GM10847 (cell line): ENCODE data around the gene CCNQ.

Experiments used
- POLR2A ChIP-seq: IDR thresholded peaks from 2 replicates; pipeline ENCODE4 v1.6.1; 2011; ENCODE audit not compliant: insufficient read length; ENCODE audit errors: extremely low read depth

CCNQ gene

DNA sequence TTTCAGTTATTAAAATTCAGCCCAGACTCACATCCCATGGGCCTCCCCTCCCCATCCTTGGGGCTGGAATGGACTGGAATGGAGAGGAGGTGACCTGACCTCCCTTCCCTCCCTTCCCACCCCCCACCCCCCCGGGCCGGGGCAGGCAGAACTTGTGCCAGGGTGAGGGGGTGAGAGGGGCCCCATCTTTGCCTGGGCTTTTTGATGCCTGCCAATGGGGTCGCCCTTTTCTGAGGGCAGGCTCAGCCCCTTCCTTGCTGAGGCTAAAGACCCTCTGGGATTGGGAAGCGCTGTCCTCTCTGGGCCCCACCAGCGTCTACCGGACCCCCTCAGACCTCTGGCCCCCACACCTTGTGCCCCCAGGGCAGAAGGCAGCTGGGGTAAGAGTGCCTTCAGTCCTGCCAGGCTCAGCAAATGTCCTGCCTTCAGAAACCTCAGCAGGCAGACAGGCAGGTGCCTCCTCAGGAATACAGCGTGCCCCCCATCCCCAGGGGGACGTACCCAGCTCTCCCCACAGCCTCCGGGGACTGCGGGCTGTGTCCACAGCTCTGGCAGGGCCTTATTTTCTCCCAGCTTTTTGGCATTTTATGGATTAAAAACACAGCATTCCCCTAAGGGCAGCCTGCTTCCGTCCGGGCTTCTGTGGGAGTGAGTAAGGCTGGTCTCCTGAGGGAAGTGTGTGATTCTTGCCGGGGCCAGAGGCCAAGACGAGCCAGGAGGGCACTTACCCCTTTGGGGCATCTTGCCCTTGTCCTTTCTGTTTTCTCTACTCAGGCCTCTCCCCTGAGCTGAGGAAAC lies 12.6 kb upstream of the CCNQ start:
- TF ChIP-seq POLR2A, result no peak

- TF ChIP-seq POLR2A, result no peak
Observed at GRCh38 chrX:153610836-153611213, 11.9 kb upstream of the CCNQ start.

DNA sequence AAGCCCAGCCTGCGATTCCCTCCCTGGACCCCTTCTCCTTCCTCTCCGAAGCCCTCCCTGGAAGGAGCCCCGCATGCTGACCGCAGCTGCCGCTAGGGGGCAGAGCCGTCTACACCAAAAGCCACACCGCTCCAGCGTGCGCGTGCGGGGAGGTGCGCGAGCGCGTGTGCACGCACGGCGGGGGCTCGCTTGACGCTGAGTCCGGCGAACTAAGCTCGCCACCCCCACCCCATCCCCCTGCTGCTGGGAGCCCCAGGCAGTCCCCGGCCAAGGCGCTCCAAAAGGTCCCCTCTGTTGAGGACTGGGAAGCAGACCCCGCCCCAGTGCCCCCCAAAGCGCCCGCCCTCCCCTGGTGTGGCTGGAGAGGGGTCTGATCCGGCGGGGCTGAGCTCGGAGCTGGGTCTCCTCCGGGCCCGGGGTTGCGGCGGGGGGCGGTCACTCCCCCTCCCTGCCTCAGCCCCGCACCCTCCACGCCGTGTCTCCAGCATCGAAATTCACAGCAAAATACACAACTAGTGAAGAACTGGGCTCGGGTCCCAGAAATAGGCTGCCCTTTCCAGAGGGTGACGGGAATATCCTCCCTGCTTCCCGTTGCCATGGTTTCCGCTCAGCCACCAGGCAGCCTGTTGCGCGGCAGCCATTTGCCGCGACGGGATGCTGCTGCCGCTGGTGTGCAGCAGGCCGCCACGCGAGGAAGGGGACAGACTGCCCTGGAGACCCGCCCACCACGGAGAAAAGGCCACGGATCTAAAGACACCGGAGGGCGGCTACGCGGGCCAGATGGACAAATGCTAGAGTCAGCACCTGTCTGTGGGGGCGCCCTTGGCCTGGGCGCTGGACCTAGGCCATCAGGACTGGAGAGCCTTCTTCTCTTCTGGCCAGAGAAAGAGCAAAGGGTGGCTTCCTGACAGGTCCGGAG lies 11.2 kb upstream of the CCNQ start:
- TF ChIP-seq POLR2A, result no peak

- TF ChIP-seq POLR2A, result no peak
Observed at GRCh38 chrX:153608806-153609205, 9.9 kb upstream of the CCNQ start.

DNA sequence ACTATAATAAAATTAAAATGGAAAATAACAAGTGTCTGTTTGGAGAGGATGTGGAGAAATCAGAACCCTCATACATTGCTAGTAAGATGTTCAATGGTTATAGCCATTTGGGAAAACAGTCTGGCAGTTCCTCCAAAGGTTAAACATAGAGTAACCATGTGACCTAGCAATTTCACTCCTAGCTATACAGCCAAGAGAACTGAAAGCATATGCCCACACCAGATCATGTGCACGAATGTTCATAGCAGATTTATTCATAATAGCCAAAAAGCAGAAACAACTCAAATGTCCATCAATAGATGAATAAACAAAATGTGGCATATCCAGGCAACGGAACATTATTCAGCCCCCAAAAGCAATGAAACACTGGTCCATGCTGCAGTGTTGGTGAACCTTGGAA lies 9.4 kb upstream of the CCNQ start:
- TF ChIP-seq POLR2A, result no peak

DNA sequence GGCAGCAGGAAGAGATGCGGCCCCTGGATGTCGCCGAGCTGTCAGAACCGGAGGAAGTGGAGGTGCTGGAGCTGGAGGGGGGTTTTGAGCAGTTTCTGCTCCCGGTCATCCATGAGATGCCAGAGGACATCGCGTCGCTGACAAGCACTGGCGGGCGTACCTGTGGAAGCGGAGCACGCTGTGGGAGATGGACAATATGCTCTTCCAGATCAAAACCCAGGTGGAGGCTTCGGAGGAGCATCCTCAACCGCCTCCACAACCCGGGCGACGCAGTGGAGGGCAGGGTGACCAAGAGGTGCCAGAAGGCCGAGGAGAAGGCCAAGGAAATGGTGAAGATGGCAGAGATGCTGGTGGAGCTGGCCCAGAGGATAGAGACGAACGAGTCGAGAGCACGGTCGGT lies 7.6 kb upstream of the CCNQ start:
- TF ChIP-seq POLR2A, result no peak

GRCh38 chrX:153603131-153603656 lies 4.3 kb upstream of the CCNQ start:
- no peak for TF ChIP-seq POLR2A

DNA sequence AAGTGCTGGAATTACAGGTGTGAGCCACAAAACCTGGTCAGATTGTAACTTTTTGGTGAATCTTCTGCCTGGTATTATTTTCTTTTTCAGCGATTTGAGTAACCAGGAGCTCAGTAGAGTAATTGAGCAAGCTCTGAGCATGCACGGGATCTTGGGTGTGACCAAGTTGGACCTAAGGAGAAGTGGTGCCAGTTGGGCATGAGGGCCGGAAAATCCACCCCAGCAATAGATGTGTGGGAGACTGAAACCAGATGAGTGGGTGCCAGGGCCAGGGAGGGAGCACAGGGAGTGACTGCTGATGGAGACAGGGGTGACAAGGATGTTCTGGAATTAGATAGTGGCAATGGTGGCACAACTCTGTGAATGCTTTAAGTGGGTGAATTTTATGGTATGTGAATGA lies 3.7 kb upstream of the CCNQ start:
- TF ChIP-seq POLR2A, result no peak

- no peak for TF ChIP-seq POLR2A
Observed at GRCh38 chrX:153601511-153602110, 2.7 kb upstream of the CCNQ start.

DNA sequence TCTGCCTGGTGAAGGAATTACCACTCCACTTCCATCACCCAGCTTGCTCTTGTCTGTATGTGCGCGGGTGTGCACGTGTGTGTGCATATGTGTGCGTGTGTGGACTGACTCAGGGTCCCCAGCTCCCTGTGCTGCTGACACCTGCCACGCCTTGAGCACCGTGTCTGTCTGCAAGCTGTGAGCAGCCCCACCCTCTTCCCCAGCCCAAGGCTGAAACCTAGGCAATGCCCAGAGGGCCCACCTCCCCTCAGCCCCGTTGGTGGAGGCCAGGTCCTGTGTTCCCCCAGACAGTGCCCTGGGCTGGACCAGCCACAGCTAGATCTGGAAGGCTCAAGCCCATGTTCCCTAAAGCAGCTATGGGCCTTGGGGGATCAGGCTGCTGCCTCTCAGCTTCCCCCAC lies 2.0 kb upstream of the CCNQ start:
- no peak for TF ChIP-seq POLR2A

DNA sequence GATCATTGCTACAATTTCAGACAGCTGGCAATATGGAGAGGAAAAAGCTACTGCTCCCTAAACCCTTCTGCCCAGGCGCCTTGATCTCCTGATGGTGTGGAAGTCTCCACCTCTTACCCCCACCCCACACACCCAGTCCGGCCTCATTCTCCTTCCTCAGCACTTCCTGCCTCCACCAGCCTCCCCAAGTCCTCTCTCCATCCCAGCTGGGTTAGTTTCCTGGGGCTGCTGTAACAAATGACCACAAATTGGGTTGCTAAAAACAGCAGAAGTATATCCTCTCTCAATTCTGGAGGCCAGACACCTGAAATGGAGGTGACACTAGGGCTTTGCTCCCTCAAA lies 1.1 kb upstream of the CCNQ start:
- no peak for TF ChIP-seq POLR2A

- no peak for TF ChIP-seq POLR2A
Observed at GRCh38 chrX:153599192-153600031, 473 bp upstream of the CCNQ start.

- TF ChIP-seq POLR2A, result no peak
Observed at GRCh38 chrX:153596981-153597750, 1.8 kb downstream of the CCNQ start.

DNA sequence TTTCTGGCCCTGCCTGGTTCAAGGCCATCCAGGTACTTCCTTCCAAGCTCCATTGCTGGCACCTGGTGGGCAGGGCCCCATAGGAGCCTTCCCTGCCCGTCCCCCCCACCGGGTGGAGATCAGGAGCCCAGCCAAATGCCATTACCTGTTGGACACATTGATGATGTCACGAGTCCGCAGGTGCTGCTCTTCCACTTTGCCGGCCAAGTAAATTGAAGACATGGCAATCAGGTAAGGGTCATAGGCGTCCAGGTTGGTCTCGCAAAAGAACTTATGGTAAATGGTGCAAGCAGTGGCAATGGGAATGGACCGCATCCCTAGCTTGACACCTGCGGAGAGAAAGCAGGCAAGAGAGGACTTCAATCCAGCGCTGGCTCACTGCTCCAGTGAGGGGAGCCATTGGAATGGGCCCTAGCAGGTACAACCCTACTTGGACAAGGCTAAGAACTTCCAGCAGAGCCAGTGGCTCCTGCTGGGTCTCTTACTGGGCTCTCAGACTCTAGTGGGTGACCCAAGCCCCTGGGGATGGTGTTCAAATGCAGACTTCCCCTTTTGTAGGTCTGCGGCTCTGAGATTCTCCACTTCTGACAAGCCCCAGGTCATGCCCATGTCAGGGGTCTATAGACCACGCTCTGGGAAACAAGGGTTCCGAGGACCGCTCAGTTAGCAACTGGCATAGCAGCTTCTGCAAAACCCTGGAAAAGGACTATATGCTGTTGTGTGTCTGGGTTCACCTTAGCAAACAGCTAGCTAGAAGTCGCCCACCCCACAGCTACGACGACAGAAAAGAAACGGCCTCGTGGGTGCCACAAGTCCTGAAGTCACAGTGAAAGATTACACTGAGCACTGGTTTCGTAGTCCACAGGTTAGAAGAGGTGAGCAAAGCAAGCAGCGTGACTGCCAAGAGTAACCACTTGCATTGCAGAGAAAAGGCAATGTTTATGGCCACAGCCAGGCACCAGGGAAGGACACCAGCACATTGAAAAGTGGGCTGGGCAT lies 2.8 kb downstream of the CCNQ start:
- no peak for TF ChIP-seq POLR2A
